HepG2 (cell line): ENCODE results near the gene CHTF18. TPM values are rescaled to one million over a fixed set of nuclear protein-coding genes. Genes with fewer than 3 reads are reported as not detected.

Source experiments
- ARID4A ChIP-seq: sonication (generic); formaldehyde crosslinking; IDR thresholded peaks from 2 replicates; pipeline ENCODE4 v1.5.0; 2020; ENCODE audit warnings: mild to moderate bottlenecking, missing genetic modification reagents, borderline replicate concordance
- CTCF ChIP-seq: sonication (generic); formaldehyde crosslinking; IDR thresholded peaks from 2 replicates; pipeline ENCODE4 v1.5.0; 2020; ENCODE audit warnings: mild to moderate bottlenecking, missing genetic modification reagents, moderate library complexity
- FOSL2 ChIP-seq: sonication (generic); formaldehyde crosslinking; IDR thresholded peaks from 2 replicates; pipeline ENCODE4 v1.4.0; 2020; ENCODE audit warnings: missing genetic modification reagents
- FOXA1 ChIP-seq, 2 experiments: fragments of 450-650 bp in 1 of 2; sonication (generic) in 1 of 2; formaldehyde crosslinking in 1 of 2; IDR thresholded peaks; 2 replicates each; pipeline versions ENCODE4 v1.4.0 to v1.6.1; 2016 to 2020; ENCODE audit warnings: missing genetic modification reagents in 1 of 2
- GABPA ChIP-seq, 2 experiments: IDR thresholded peaks; 2 replicates each; pipeline ENCODE4 v1.6.1; 2011 to 2016; ENCODE audit warnings: low read depth in 2 of 2, low read length in 1 of 2, missing biosample characterization in 1 of 2, missing genetic modification characterization in 1 of 2
- HNRNPLL ChIP-seq: fragments of 200-400 bp; formaldehyde crosslinking; IDR thresholded peaks from 2 replicates; pipeline ENCODE4 v1.6.1; 2017; ENCODE audit warnings: mild to moderate bottlenecking, low read depth, low read length; ENCODE audit not compliant: poor library complexity, severe bottlenecking
- IRF2 ChIP-seq: IDR thresholded peaks from 2 replicates; pipeline ENCODE4 v1.6.1; 2018; ENCODE audit warnings: missing genetic modification reagents, missing compliant biosample characterization
- KDM2A ChIP-seq: sonication (generic); formaldehyde crosslinking; IDR thresholded peaks from 2 replicates; pipeline ENCODE4 v1.4.0; 2020; ENCODE audit warnings: low read depth, missing genetic modification reagents, borderline replicate concordance
- NFE2L2 ChIP-seq: fragments of 150-350 bp; IDR thresholded peaks from 2 replicates; pipeline ENCODE4 v1.6.1; 2014; ENCODE audit warnings: low read length
- SP4 ChIP-seq: sonication (generic); formaldehyde crosslinking; IDR thresholded peaks from 2 replicates; pipeline ENCODE4 v1.8.1; 2023; ENCODE audit warnings: mild to moderate bottlenecking, missing genetic modification reagents
- ZBED4 ChIP-seq: sonication (generic); formaldehyde crosslinking; IDR thresholded peaks from 2 replicates; pipeline ENCODE4 v1.4.0; 2020; ENCODE audit warnings: missing genetic modification reagents, borderline replicate concordance
- ZBTB43 ChIP-seq: sonication (generic); formaldehyde crosslinking; conservative IDR thresholded peaks from 2 replicates; pipeline ENCODE4 v1.4.0; 2020; ENCODE audit warnings: missing genetic modification reagents
- ZNF24 ChIP-seq: fragments of 450-650 bp; IDR thresholded peaks from 2 replicates; pipeline ENCODE4 v1.6.1; 2017; ENCODE audit warnings: antibody characterized with exemption, mild to moderate bottlenecking
- polyA plus RNA-seq, 8 experiments: library from polyadenylated mRNA; depleted of rRNA in 3 of 8; stranded (reverse) in 7 of 8; unstranded in 1 of 8; fragments of >200 nt; fragmentation: Illumina TruSeq in 4 of 8; extraction: Trizol in 4 of 8; gene quantifications; 2 replicates each; pipeline versions ENCODE4 v1.2.1 to v1.2.3, GENCODE V29; 2011 to 2016; ENCODE audit warnings: low read depth in 4 of 8, missing spikeins in 1 of 8, mixed read lengths in 1 of 8; ENCODE audit not compliant: insufficient read depth in 1 of 8
- total RNA-seq, 5 experiments: library from RNA; depleted of rRNA; stranded (reverse); fragments of >200 nt; fragmentation: Illumina TruSeq; extraction: Trizol; gene quantifications; 2 replicates each; pipeline ENCODE4 v1.2.3, GENCODE V29; 2016; ENCODE audit warnings: low read depth in 1 of 5
- TF ChIP-seq, protein P1 (sequence below): sonication (generic); formaldehyde crosslinking; IDR thresholded peaks from 2 replicates; pipeline ENCODE4 v1.4.0; 2020; ENCODE audit warnings: low read depth, mild to moderate bottlenecking, missing genetic modification reagents

The CHTF18 gene
- total and polyA plus RNA-seq, 2 of the 13 experiments (the other 11 are each of a cell fraction or from before 2014, with no cell fraction given) = 8.6 to 22.9 TPM

GRCh38 chr16:785563-786535 is 2.6 kb upstream of the CHTF18 start (continued):
- peak; percentile 46; the same call in 1 of the 2 replicates for TF ChIP-seq ARID4A (CRISPR knock-in tag)
- TF ChIP-seq GABPA (IDR thresholded peaks at IDR 0.05; ENCODE audit: low read depth, low read length) = 0 out of 2 replicates have a peak, but pooled peaks have one; percentile 19
- TF ChIP-seq GABPA (CRISPR knock-in tag; IDR thresholded peaks at IDR 0.05; ENCODE audit: low read depth) = no peak
- no peak for TF ChIP-seq ZBTB43 (CRISPR knock-in tag)
- 0 out of 2 replicates have a peak, but pooled peaks have one; percentile 21 for TF ChIP-seq SP4 (CRISPR knock-in tag)
- TF ChIP-seq FOXA1 (IDR thresholded peaks at IDR 0.05) = no peak
- TF ChIP-seq FOXA1 (CRISPR knock-in tag; IDR thresholded peaks at IDR 0.05) = no peak
- 0 out of 2 replicates have a peak, but pooled peaks have one; percentile 22 for TF ChIP-seq IRF2 (CRISPR knock-in tag)
- TF ChIP-seq ZNF24 = no peak
- peak; percentile 75; the same call in 1 of the 2 replicates for TF ChIP-seq KDM2A (CRISPR knock-in tag)
- peak; percentile 26 for TF ChIP-seq HNRNPLL
- peak; percentile 94 for TF ChIP-seq CTCF (CRISPR knock-in tag)
- TF ChIP-seq ZBED4 (CRISPR knock-in tag) = 0 out of 2 replicates have a peak, but pooled peaks have one; percentile 52
- TF ChIP-seq, protein P1, sequence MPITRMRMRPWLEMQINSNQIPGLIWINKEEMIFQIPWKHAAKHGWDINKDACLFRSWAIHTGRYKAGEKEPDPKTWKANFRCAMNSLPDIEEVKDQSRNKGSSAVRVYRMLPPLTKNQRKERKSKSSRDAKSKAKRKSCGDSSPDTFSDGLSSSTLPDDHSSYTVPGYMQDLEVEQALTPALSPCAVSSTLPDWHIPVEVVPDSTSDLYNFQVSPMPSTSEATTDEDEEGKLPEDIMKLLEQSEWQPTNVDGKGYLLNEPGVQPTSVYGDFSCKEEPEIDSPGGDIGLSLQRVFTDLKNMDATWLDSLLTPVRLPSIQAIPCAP (CRISPR knock-in tag) = no peak
- TF ChIP-seq FOSL2 = peak; percentile 36; the same call in 1 of the 2 replicates
- no peak for TF ChIP-seq NFE2L2
